Fibroblast of skin of left quadriceps (primary cell): Measurements from ENCODE around the gene BCAS2.

ENCODE experiments used
- DNase-seq, 2 experiments: peaks; one replicate each; pipeline ENCODE4 v3.0.0-alpha.2; 2013; ENCODE audit warnings: low read depth in 2 of 2

Gene BCAS2

GRCh38 chr1:114559356-114559755 is 22.1 kb downstream of the BCAS2 start:
- DNase-seq: no peak

- DNase-seq: no peak
Observed at GRCh38 chr1:114558544-114558943, 22.9 kb downstream of the BCAS2 start.

DNA sequence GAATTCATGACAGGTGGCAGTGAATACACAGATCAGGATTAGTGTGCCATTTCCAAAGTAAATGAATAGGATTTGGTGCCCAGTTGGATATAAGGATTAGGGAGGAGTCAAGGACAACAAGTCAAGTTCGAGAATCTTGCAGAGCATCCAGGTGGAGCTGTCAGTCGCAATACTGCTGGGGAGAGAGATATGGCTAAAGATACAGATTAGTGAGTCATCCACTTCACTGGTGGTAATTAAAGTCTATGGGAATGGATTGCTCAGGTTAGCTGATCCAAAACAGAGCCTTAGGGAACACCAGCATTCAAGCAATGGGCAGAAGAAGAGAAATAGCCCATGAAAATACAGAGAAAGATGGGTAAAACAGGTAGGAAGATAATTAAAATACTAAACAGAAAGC is 26.8 kb downstream of the BCAS2 start:
- no peak for DNase-seq

- DNase-seq: no peak
Observed at GRCh38 chr1:114552106-114552639, 29.2 kb downstream of the BCAS2 start.

DNA sequence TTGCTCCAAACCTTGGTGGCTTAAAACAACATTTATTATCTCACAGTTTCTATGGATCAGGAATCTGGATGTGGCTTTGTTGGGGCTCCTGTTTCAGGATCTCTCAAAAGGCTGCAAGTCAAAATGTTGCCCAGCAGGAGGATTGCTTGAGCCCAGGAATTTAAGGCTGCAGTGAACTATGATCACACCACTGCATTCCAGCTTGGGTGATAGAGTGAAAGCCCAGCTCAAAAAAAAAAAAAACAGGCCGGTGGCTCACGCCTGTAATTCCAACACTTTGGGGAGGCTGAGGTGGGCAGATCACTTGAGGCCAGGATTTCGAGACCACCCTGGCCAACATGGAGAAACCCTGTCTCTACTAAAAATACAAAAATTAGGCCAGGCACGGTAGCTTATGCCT is 30.0 kb downstream of the BCAS2 start:
- DNase-seq: no peak

DNA sequence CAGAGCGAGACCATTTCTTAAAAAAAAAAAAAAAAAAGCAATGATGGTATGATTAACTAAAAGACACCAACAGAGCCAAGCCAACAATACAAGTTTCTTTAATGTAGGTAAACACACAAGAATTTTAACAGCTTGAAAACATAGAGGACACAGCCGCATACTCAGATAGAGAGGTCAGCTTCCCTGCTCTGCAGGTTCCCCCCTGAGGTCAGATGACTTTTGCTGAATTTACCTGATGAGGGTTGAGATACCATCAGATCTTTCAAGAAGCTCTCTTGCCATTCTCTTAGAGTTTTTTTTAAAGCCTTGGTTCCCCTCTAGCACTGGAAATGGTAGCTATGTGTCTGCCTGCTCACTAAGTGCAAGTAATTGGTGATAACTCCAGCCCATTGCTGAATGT is 31.1 kb downstream of the BCAS2 start:
- DNase-seq: no peak

DNA sequence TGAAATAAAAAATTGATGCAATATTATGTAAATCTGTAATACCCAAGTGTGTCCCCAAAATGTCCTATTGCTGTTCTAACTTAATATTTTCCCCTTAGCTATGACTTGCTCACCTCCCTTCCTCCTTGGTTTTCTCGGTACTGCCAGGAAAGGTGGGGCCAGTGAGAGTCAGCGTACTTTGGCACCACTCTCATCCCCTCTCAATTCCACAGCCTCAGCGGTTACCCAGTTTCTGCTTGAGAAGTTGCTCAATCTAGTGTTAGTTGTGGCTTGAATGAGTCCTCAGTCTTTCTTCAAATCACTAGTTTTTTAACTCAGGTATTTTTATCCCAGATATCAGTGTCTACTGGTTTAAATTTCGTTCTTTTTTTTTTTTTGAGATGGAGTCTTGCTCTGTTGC is 32.3 kb downstream of the BCAS2 start:
- no peak for DNase-seq

DNA sequence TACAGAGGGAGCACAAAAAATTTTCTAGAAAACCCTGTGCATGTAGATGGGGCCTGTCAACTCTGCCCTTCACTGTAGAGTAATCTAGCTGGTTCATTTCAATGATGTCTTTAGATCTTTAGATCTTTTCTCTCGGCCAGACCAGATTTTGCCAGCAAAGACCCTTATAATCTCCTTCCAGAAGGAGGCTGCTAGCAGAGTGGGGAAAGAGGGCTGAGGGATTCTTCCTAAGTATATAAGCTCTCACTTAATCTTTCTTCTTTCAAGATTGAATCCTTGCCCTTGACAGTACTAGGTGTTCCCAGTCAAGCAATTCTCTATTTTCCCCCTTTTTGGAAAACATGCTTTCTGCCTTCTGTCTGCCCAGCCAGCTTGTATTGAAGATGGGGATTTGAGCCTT is 34.3 kb downstream of the BCAS2 start:
- no peak for DNase-seq

DNA sequence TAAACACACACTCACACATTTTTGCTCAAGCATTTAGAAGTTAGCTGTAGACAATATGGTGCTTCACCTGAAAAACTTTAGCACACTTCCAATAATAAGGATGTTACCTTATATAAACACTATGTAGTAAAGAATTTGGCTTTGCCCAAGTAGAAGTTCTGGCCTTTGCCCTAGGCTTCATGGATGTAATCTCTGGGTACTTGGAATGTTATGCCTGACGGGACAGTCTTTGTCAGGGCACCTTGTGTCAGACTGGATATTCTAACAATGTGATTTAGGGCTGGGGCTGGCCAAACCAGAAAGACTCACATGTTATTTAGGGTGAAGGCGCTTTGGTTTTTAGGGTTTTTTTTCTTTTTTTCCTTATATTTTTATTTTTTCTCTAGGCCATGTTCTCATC is 35.6 kb downstream of the BCAS2 start:
- no peak for DNase-seq

- no peak for DNase-seq
Observed at GRCh38 chr1:114545315-114545714, 36.1 kb downstream of the BCAS2 start.

GRCh38 chr1:114540821-114541220 is 40.6 kb downstream of the BCAS2 start:
- DNase-seq: no peak

DNA sequence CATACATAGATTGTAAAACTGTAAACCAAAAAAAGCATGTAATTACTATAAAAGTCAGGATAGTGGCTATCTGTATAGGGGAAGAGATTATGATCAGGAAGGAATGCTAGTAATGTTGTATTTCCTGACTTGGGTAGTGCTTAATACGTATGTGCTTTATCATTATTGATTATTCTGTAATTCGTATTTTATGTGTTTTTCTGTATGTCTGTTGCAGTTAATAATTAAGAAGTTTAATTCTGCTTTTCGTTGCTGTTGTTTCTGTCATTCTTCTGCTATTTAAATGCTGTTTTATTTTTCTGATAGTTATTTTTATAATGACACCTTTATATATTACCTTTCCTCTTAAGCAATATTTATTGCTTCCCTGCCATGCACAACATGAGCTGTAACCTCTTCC is 41.1 kb downstream of the BCAS2 start:
- no peak for DNase-seq

- no peak for DNase-seq
Observed at GRCh38 chr1:114536043-114536442, 45.4 kb downstream of the BCAS2 start.

DNA sequence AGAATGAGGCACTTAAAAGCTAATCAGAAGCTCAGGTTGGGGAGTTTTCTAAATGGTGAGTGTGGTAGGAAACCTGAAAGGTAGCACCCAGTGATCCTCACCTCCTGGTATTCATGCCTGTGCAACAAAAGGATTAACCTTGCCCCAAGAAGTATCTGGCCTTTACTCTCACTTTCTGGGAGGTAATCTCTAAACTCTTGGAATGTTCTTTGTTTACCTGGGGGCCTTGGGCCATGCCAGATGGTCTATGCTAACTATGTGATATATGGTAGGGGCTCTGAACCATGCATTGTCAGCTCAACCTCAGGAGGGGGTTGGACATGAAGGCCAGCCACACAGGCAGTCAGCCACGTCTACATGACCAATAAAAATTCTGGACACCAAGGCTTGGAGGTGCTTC is 46.0 kb downstream of the BCAS2 start:
- DNase-seq: no peak

- DNase-seq: no peak
Observed at GRCh38 chr1:114531094-114531493, 50.3 kb downstream of the BCAS2 start.

DNA sequence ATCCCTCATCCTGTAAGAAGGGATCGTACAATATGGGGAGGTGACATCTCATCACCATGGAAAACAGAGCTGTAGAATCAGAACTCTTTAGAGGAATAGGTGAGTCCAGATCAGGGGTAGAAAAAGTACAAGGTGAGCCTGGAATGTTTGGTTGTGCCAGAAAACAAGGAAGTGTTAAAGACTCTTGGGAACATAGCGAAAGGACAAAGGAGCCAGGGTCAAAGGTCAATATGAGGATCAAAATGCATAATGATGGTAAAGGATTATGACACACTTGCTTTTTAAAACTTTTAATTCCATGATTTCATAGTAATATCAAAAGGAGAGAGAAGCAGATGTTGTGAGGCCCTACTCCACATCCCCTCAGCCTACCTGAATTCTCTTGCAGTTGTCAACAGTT is 51.2 kb downstream of the BCAS2 start:
- no peak for DNase-seq

GRCh38 chr1:114524944-114525343 is 56.5 kb downstream of the BCAS2 start:
- DNase-seq: no peak

- DNase-seq: no peak
Observed at GRCh38 chr1:114522264-114522575, 59.2 kb downstream of the BCAS2 start.

DNA sequence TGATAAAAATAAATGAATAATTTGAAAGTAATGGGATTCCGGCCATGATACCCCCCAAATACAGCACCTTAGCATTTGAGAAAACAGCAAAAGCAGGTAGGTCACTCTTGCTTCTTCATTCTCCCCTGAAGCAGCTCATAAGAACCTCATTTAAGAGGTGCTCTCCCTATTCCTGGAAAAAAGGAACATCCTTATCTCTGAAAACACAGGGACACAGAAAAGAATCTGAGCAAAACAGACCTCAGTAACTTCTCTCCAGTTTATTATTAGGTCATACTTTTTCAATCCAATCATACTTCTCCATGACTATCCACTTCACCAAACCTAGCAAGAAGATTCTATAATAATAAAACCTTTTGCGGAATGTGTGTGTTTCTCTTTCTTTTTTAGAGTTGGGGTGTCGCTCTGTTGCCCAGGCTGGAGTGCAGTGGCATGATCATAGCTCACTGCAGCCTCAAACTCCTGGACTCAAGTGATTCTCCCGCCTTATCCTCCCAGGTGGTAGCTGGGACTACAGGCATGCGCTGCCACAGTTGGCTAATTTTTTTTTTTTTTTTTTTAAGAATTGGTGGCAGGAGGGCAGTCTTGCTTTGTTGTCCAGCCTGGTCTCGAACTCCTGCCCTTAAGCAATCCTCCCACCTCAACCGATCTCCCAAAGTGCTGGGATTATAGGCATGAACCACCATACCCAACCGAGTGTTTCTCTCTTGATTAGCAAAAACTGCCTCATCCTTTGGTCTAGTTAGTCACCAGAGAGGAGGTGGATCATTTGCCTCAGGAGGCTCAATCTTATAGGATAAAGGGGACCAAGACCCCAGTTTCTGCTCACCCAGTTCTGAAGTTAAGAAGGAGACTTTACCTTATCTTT is 59.8 kb downstream of the BCAS2 start:
- no peak for DNase-seq
